ENCODE data around the gene ZNF878. TPM values are rescaled to one million over a fixed set of nuclear protein-coding genes. Genes with fewer than 3 reads are reported as not detected.

The ZNF878 gene
- total RNA-seq, 1 donor: not detected

- H3K27me3 ChIP-seq (ENCODE audit: insufficient read depth, low read length): peaks cover 4% of the 10 kb centered on the region
- no peak overlapping the region for H3K4me3 ChIP-seq (ENCODE audit: low read length)
- H3K4me1 ChIP-seq (ENCODE audit: insufficient read depth, low read length): peaks cover 21% of the 10 kb centered on the region
- no peaks in the 10 kb centered on the region for H3K9me3 ChIP-seq (ENCODE audit: low read depth, low read length)
These were observed 3.0 kb upstream of the ZNF878 start for GRCh38 chr19:12055784-12056183.

GRCh38 chr19:12052091-12052496 is 667 bp downstream of the ZNF878 start:
- Histone ChIP-seq H3K9me3 (ENCODE audit: low read depth, low read length) (no peaks in the 10 kb centered on the region), H3K4me3 (ENCODE audit: low read length) (peak overlapping the region; percentile 45), H3K4me1 (ENCODE audit: insufficient read depth, low read length) (peaks cover 19% of the 10 kb centered on the region), H3K27me3 (ENCODE audit: insufficient read depth, low read length) (peaks cover 4% of the 10 kb centered on the region)

GRCh38 chr19:12047868-12048267 is 4.9 kb downstream of the ZNF878 start:
- Histone ChIP-seq H3K27me3 (ENCODE audit: insufficient read depth, low read length) (peaks cover 4% of the 10 kb centered on the region), H3K9me3 (ENCODE audit: low read depth, low read length) (peaks cover 27% of the 10 kb centered on the region), H3K4me3 (ENCODE audit: low read length) (no peak overlapping the region), H3K4me1 (ENCODE audit: insufficient read depth, low read length) (peaks cover 14% of the 10 kb centered on the region)

- Histone ChIP-seq H3K4me1 (ENCODE audit: insufficient read depth, low read length) (no peaks in the 10 kb centered on the region), H3K9me3 (ENCODE audit: low read depth, low read length) (peaks cover 36% of the 10 kb centered on the region), H3K4me3 (ENCODE audit: low read length) (no peak overlapping the region), H3K27me3 (ENCODE audit: insufficient read depth, low read length) (no peaks in the 10 kb centered on the region)
These were observed 8.9 kb downstream of the ZNF878 start for GRCh38 chr19:12043752-12044422.

GRCh38 chr19:12042893-12043292 is 9.9 kb downstream of the ZNF878 start:
- no peak overlapping the region for H3K4me3 ChIP-seq (ENCODE audit: low read length)

GRCh38 chr19:12035220-12036172 is 17.3 kb downstream of the ZNF878 start, which contains the start of gene ZNF433:
Gene ZNF433, minus strand, starts transcription at chr19:12035679. Its CDS starts 140 bp downstream, at chr19:12035539.
- H3K4me3 ChIP-seq (ENCODE audit: low read length): peak within 1 kb of the TSS; percentile 58
- H3K4me1 ChIP-seq (ENCODE audit: insufficient read depth, low read length): peaks cover 15% of the 10 kb centered on the region
- no peaks in the 10 kb centered on the region for H3K27me3 ChIP-seq (ENCODE audit: insufficient read depth, low read length)
- H3K9me3 ChIP-seq (ENCODE audit: low read depth, low read length): no peaks in the 10 kb centered on the region

More at GRCh38 chr19:12042893-12043292, 9.9 kb downstream of the ZNF878 start:
- no peaks in the 10 kb centered on the region for H3K4me1 ChIP-seq (ENCODE audit: insufficient read depth, low read length)
- H3K27me3 ChIP-seq (ENCODE audit: insufficient read depth, low read length): no peaks in the 10 kb centered on the region
- peaks cover 36% of the 10 kb centered on the region for H3K9me3 ChIP-seq (ENCODE audit: low read depth, low read length)

- Histone ChIP-seq H3K9me3 (ENCODE audit: low read depth, low read length) (no peaks in the 10 kb centered on the region), H3K27me3 (ENCODE audit: insufficient read depth, low read length) (no peaks in the 10 kb centered on the region), H3K4me1 (ENCODE audit: insufficient read depth, low read length) (peaks cover 15% of the 10 kb centered on the region), H3K4me3 (ENCODE audit: low read length) (no peak overlapping the region)
These were observed 18.1 kb downstream of the ZNF878 start for GRCh38 chr19:12034620-12035019.

GRCh38 chr19:12034198-12034597 is 18.6 kb downstream of the ZNF878 start:
- H3K9me3 ChIP-seq (ENCODE audit: low read depth, low read length): no peaks in the 10 kb centered on the region
- no peak overlapping the region for H3K4me3 ChIP-seq (ENCODE audit: low read length)
- peaks cover 15% of the 10 kb centered on the region for H3K4me1 ChIP-seq (ENCODE audit: insufficient read depth, low read length)
- H3K27me3 ChIP-seq (ENCODE audit: insufficient read depth, low read length): no peaks in the 10 kb centered on the region

- no peaks in the 10 kb centered on the region for H3K4me1 ChIP-seq (ENCODE audit: insufficient read depth, low read length)
- H3K4me3 ChIP-seq (ENCODE audit: low read length): no peak overlapping the region
- H3K27me3 ChIP-seq (ENCODE audit: insufficient read depth, low read length): no peaks in the 10 kb centered on the region
- H3K9me3 ChIP-seq (ENCODE audit: low read depth, low read length): peaks cover 63% of the 10 kb centered on the region
These were observed 37.0 kb downstream of the ZNF878 start for GRCh38 chr19:12015753-12016116.

GRCh38 chr19:12015015-12015752 is 37.6 kb downstream of the ZNF878 start:
- Histone ChIP-seq H3K9me3 (ENCODE audit: low read depth, low read length) (peaks cover 63% of the 10 kb centered on the region), H3K27me3 (ENCODE audit: insufficient read depth, low read length) (no peaks in the 10 kb centered on the region)

GRCh38 chr19:12000152-12000981 is 52.4 kb downstream of the ZNF878 start:
- Histone ChIP-seq H3K27me3 (ENCODE audit: insufficient read depth, low read length) (no peaks in the 10 kb centered on the region), H3K4me3 (ENCODE audit: low read length) (no peak overlapping the region), H3K4me1 (ENCODE audit: insufficient read depth, low read length) (peaks cover 5% of the 10 kb centered on the region), H3K9me3 (ENCODE audit: low read depth, low read length) (no peaks in the 10 kb centered on the region)

More at GRCh38 chr19:12015015-12015752, 37.6 kb downstream of the ZNF878 start:
- Histone ChIP-seq H3K4me1 (ENCODE audit: insufficient read depth, low read length) (no peaks in the 10 kb centered on the region), H3K4me3 (ENCODE audit: low read length) (no peak overlapping the region)

GRCh38 chr19:11995174-11995573 is 57.6 kb downstream of the ZNF878 start:
- Histone ChIP-seq H3K4me1 (ENCODE audit: insufficient read depth, low read length) (peaks cover 3% of the 10 kb centered on the region), H3K9me3 (ENCODE audit: low read depth, low read length) (no peaks in the 10 kb centered on the region), H3K27me3 (ENCODE audit: insufficient read depth, low read length) (no peaks in the 10 kb centered on the region), H3K4me3 (ENCODE audit: low read length) (no peak overlapping the region)
